T-helper 2 cell treated with Interferon-gamma antibody and Interleukin-4, amounts not matched to agents 5 μg/mL and 100 μg/mL, for 36 hours (primary cell): ENCODE measurements around the gene HDAC1.

Experiments used
- DNase-seq: peaks from one replicate; pipeline ENCODE4 v3.0.0; 2021; ENCODE audit warnings: low spot score
- H3K27ac Mint-ChIP-seq: one replicate; pipeline ENCODE4 v1.8.0; 2021; ENCODE audit warnings: mild to moderate bottlenecking, mixed read lengths
- H3K27me3 Mint-ChIP-seq: one replicate; pipeline ENCODE4 v1.8.0; 2021; ENCODE audit warnings: low read depth, mixed read lengths
- H3K36me3 Mint-ChIP-seq: one replicate; pipeline ENCODE4 v1.8.0; 2021; ENCODE audit warnings: low read depth, mixed read lengths
- H3K4me1 Mint-ChIP-seq: one replicate; pipeline ENCODE4 v1.8.0; 2021; ENCODE audit warnings: low read depth, mixed read lengths
- H3K4me3 Mint-ChIP-seq: one replicate; pipeline ENCODE4 v1.8.0; 2022; ENCODE audit warnings: mild to moderate bottlenecking, moderate library complexity, mixed read lengths
- H3K9me3 Mint-ChIP-seq: one replicate; pipeline ENCODE4 v1.8.0; 2021; ENCODE audit warnings: mixed read lengths

HDAC1 gene

GRCh38 chr1:32373996-32374592 is 82.2 kb downstream of the HDAC1 start:
- peaks cover 15% of the 10 kb centered on the region for H3K4me1 Mint-ChIP-seq
- H3K9me3 Mint-ChIP-seq = no peaks in the 10 kb centered on the region
- H3K4me3 Mint-ChIP-seq = no peak overlapping the region
- H3K27me3 Mint-ChIP-seq = no peaks in the 10 kb centered on the region
- peaks cover 34% of the 10 kb centered on the region for H3K36me3 Mint-ChIP-seq
- peak overlapping the region; percentile 12 for H3K27ac Mint-ChIP-seq
- DNase-seq = no peak

- peaks cover 15% of the 10 kb centered on the region for H3K4me1 Mint-ChIP-seq
- H3K9me3 Mint-ChIP-seq = no peaks in the 10 kb centered on the region
- DNase-seq = no peak
- peaks cover 38% of the 10 kb centered on the region for H3K36me3 Mint-ChIP-seq
- H3K27ac Mint-ChIP-seq = no peak overlapping the region
- H3K27me3 Mint-ChIP-seq = no peaks in the 10 kb centered on the region
- H3K4me3 Mint-ChIP-seq = no peak overlapping the region
Measured at GRCh38 chr1:32376199-32376598, 84.3 kb downstream of the HDAC1 start.

- Mint-ChIP-seq H3K4me3 (no peak overlapping the region), H3K4me1 (peaks cover 3% of the 10 kb centered on the region), H3K27me3 (no peaks in the 10 kb centered on the region), H3K9me3 (no peaks in the 10 kb centered on the region), H3K36me3 (peaks cover 31% of the 10 kb centered on the region), H3K27ac (no peak overlapping the region)
- no peak for DNase-seq
Measured at GRCh38 chr1:32377541-32378220, 85.8 kb downstream of the HDAC1 start.

GRCh38 chr1:32380057-32380456 is 88.2 kb downstream of the HDAC1 start:
- no peak for DNase-seq
- H3K36me3 Mint-ChIP-seq = peaks cover 34% of the 10 kb centered on the region
- no peak overlapping the region for H3K4me3 Mint-ChIP-seq
- H3K27me3 Mint-ChIP-seq = no peaks in the 10 kb centered on the region
- no peak overlapping the region for H3K27ac Mint-ChIP-seq
- no peaks in the 10 kb centered on the region for H3K9me3 Mint-ChIP-seq
- H3K4me1 Mint-ChIP-seq = no peaks in the 10 kb centered on the region
